Measurements from ENCODE around the gene FAM222B. TPM values are rescaled to one million over a fixed set of nuclear protein-coding genes. Genes with fewer than 3 reads are reported as not detected.

FAM222B gene
- total and polyA plus RNA-seq, 9 of the 15 experiments (the other 6 are each of a cell fraction or from before 2014, with no cell fraction given) = 4.0 to 34.6 (median 7.5) TPM

DNA sequence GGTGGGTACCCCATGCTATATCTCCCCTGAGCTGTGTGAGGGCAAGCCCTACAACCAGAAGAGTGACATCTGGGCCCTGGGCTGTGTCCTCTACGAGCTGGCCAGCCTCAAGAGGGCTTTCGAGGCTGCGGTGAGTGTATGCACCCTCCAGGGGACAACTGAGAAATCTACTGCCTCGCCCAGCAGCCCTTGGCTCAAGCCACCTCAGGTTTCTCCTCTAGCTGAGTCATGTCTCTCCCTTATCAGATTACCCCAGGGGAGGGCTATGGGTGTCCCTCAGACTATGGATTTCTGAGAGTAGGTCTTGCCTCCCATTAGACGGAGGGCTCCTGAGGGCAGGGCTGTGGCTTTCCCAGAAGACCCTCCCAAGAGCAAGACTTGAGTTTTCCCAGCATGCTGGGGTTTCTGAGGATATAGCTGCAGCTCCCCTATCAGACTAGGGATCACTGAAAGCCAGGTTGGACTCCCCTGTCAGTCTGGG lies 107.3 kb downstream of the FAM222B start (continued):
- TF ChIP-seq, protein P1, sequence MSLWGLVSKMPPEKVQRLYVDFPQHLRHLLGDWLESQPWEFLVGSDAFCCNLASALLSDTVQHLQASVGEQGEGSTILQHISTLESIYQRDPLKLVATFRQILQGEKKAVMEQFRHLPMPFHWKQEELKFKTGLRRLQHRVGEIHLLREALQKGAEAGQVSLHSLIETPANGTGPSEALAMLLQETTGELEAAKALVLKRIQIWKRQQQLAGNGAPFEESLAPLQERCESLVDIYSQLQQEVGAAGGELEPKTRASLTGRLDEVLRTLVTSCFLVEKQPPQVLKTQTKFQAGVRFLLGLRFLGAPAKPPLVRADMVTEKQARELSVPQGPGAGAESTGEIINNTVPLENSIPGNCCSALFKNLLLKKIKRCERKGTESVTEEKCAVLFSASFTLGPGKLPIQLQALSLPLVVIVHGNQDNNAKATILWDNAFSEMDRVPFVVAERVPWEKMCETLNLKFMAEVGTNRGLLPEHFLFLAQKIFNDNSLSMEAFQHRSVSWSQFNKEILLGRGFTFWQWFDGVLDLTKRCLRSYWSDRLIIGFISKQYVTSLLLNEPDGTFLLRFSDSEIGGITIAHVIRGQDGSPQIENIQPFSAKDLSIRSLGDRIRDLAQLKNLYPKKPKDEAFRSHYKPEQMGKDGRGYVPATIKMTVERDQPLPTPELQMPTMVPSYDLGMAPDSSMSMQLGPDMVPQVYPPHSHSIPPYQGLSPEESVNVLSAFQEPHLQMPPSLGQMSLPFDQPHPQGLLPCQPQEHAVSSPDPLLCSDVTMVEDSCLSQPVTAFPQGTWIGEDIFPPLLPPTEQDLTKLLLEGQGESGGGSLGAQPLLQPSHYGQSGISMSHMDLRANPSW (CRISPR knock-in tag; IDR thresholded peaks at IDR 0.05) = no peak; the same call in 1 of the 2 replicates
- peak; percentile 31; the same call in 1 of the 2 replicates for TF ChIP-seq PML (IDR thresholded peaks at IDR 0.05; ENCODE audit: low read length)
- TF ChIP-seq PRPF4 (IDR thresholded peaks at IDR 0.05; ENCODE audit: insufficient read depth, low read depth, low read length, poor library complexity, severe bottlenecking) = no peak
- TF ChIP-seq NFE2 (IDR thresholded peaks at IDR 0.05; ENCODE audit: low read depth) = peak; percentile 98
- TF ChIP-seq ZNF696 (CRISPR knock-in tag; conservative IDR thresholded peaks at IDR 0.05) = no peak
- TF ChIP-seq ZNF41 (CRISPR knock-in tag; conservative IDR thresholded peaks at IDR 0.05) = no peak
- TF ChIP-seq, protein P2, sequence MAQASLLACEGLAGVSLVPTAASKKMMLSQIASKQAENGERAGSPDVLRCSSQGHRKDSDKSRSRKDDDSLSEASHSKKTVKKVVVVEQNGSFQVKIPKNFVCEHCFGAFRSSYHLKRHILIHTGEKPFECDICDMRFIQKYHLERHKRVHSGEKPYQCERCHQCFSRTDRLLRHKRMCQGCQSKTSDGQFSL (CRISPR knock-in tag; IDR thresholded peaks at IDR 0.05) = no peak
- TF ChIP-seq, protein P2 (tag; IDR thresholded peaks at IDR 0.05) = no peak
- no peak for TF ChIP-seq TFAM (CRISPR knock-in tag; conservative IDR thresholded peaks at IDR 0.05)
- no peak for TF ChIP-seq ZNF79 (CRISPR knock-in tag; IDR thresholded peaks at IDR 0.05; ENCODE audit: low read depth)
- TF ChIP-seq ZNF717 (CRISPR knock-in tag; IDR thresholded peaks at IDR 0.05) = no peak
- 0 out of 2 replicates have a peak, but pooled peaks have one; percentile 10 for TF ChIP-seq HCFC1 (IDR thresholded peaks at IDR 0.05; ENCODE audit: low read depth, low read length)
- TF ChIP-seq KAT7 (CRISPR knock-in tag; IDR thresholded peaks at IDR 0.05; ENCODE audit: borderline replicate concordance) = no peak
- no peak for TF ChIP-seq ETS2 (tag; IDR thresholded peaks at IDR 0.05; ENCODE audit: borderline replicate concordance, poor library complexity, severe bottlenecking)
- TF ChIP-seq HIVEP1 (CRISPR knock-in tag; IDR thresholded peaks at IDR 0.05) = no peak
- TF ChIP-seq GABPB2 (CRISPR knock-in tag; conservative IDR thresholded peaks at IDR 0.05) = no peak
- peak; percentile 90 for TF ChIP-seq MTA3 (IDR thresholded peaks at IDR 0.05; ENCODE audit: borderline replicate concordance)
- TF ChIP-seq, protein P3, sequence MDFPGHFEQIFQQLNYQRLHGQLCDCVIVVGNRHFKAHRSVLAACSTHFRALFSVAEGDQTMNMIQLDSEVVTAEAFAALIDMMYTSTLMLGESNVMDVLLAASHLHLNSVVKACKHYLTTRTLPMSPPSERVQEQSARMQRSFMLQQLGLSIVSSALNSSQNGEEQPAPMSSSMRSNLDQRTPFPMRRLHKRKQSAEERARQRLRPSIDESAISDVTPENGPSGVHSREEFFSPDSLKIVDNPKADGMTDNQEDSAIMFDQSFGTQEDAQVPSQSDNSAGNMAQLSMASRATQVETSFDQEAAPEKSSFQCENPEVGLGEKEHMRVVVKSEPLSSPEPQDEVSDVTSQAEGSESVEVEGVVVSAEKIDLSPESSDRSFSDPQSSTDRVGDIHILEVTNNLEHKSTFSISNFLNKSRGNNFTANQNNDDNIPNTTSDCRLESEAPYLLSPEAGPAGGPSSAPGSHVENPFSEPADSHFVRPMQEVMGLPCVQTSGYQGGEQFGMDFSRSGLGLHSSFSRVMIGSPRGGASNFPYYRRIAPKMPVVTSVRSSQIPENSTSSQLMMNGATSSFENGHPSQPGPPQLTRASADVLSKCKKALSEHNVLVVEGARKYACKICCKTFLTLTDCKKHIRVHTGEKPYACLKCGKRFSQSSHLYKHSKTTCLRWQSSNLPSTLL (IDR thresholded peaks at IDR 0.05) = no peak
- peak; percentile 90 for TF ChIP-seq MAFG (tag; conservative IDR thresholded peaks at IDR 0.05)
- no peak for TF ChIP-seq CBFA2T2 (conservative IDR thresholded peaks at IDR 0.05)
- TF ChIP-seq, protein P4, sequence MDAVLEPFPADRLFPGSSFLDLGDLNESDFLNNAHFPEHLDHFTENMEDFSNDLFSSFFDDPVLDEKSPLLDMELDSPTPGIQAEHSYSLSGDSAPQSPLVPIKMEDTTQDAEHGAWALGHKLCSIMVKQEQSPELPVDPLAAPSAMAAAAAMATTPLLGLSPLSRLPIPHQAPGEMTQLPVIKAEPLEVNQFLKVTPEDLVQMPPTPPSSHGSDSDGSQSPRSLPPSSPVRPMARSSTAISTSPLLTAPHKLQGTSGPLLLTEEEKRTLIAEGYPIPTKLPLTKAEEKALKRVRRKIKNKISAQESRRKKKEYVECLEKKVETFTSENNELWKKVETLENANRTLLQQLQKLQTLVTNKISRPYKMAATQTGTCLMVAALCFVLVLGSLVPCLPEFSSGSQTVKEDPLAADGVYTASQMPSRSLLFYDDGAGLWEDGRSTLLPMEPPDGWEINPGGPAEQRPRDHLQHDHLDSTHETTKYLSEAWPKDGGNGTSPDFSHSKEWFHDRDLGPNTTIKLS (IDR thresholded peaks at IDR 0.05; ENCODE audit: borderline replicate concordance, low read depth) = peak; percentile 29; the same call in 1 of the 2 replicates
- TF ChIP-seq TSC22D4 (tag; IDR thresholded peaks at IDR 0.05) = no peak

Measured in K562 (cell line).